Breast epithelium (tissue), 3 donors: ENCODE data around the gene SCT.

ENCODE experiments used
- POLR2A ChIP-seq: fragments of 450-650 bp; IDR thresholded peaks from one replicate; pipeline ENCODE4 v1.6.1; 2016; ENCODE audit warnings: antibody characterized with exemption, mild to moderate bottlenecking, moderate library complexity
- POLR2AphosphoS5 ChIP-seq, 3 donors: sonication (generic); formaldehyde crosslinking; IDR thresholded peaks; one replicate each; pipeline ENCODE4 v1.6.1; 2017; ENCODE audit warnings: antibody characterized with exemption in 3 of 3
- TF ChIP-seq, protein P1 (sequence below), 3 donors: fragments of 450-650 bp; IDR thresholded peaks; one replicate each; pipeline ENCODE4 v1.5.1; 2016 to 2017; ENCODE audit warnings: antibody characterized with exemption in 3 of 3, mild to moderate bottlenecking in 3 of 3, moderate library complexity in 3 of 3

DNA sequence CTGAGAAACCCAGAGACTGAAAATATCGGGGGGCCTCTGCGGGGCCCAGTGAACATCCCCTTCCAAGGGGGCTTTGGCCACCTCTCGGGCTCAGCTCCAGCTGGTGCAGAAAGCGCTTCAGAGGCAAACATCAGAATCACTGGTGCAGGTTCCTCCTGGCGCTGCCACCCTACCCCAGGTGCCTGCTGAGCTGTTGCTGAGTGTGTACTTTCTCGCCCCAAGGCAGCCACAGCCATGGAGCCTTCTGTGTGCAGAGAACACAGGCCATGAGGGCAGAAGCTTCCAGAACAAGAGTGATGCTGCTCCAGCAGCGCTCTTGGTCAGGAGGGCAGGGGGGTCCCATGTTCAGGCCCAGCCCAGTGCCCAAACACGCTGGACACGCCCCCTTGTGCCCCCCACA lies 16.4 kb upstream of the SCT start:
- TF ChIP-seq, protein P1, sequence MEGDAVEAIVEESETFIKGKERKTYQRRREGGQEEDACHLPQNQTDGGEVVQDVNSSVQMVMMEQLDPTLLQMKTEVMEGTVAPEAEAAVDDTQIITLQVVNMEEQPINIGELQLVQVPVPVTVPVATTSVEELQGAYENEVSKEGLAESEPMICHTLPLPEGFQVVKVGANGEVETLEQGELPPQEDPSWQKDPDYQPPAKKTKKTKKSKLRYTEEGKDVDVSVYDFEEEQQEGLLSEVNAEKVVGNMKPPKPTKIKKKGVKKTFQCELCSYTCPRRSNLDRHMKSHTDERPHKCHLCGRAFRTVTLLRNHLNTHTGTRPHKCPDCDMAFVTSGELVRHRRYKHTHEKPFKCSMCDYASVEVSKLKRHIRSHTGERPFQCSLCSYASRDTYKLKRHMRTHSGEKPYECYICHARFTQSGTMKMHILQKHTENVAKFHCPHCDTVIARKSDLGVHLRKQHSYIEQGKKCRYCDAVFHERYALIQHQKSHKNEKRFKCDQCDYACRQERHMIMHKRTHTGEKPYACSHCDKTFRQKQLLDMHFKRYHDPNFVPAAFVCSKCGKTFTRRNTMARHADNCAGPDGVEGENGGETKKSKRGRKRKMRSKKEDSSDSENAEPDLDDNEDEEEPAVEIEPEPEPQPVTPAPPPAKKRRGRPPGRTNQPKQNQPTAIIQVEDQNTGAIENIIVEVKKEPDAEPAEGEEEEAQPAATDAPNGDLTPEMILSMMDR (IDR thresholded peaks at IDR 0.05), result no peak
- TF ChIP-seq POLR2A, result no peak
- no peak for TF ChIP-seq POLR2AphosphoS5 (IDR thresholded peaks at IDR 0.05)
